HG03066 (cell line): Measurements from ENCODE around the gene APBA3.

Source experiments
- ATAC-seq: cut with Tn5 transposase; IDR thresholded peaks from one replicate; pipeline ENCODE4 v1.9.1; 2021; ENCODE audit warnings: low read depth; ENCODE audit not compliant: unreplicated experiment

APBA3 gene

GRCh38 chr19:3723110-3723488 lies 38.4 kb downstream of the APBA3 start:
- no peak for ATAC-seq

- ATAC-seq, result no peak
Observed at GRCh38 chr19:3722443-3723109, 38.9 kb downstream of the APBA3 start.

GRCh38 chr19:3721887-3722442 lies 39.5 kb downstream of the APBA3 start:
- ATAC-seq, result no peak

GRCh38 chr19:3721131-3721886 lies 40.2 kb downstream of the APBA3 start:
- no peak for ATAC-seq

GRCh38 chr19:3720349-3720917 lies 41.1 kb downstream of the APBA3 start:
- no peak for ATAC-seq

GRCh38 chr19:3719868-3720267 lies 41.6 kb downstream of the APBA3 start:
- no peak for ATAC-seq

GRCh38 chr19:3716147-3716668 lies 45.3 kb downstream of the APBA3 start:
- ATAC-seq, result no peak

- no peak for ATAC-seq
Observed at GRCh38 chr19:3712663-3713611, 48.6 kb downstream of the APBA3 start.

- ATAC-seq, result no peak
Observed at GRCh38 chr19:3710265-3710812, 51.2 kb downstream of the APBA3 start.

GRCh38 chr19:3708207-3708931 lies 53.1 kb downstream of the APBA3 start, which contains the start of gene TJP3:
TJP3 (plus strand) TSS chr19:3708384; CDS start chr19:3728433, 20,049 bp downstream.
- no peak for ATAC-seq

- no peak for ATAC-seq
Observed at GRCh38 chr19:3707868-3708206, 53.7 kb downstream of the APBA3 start.

- no peak for ATAC-seq
Observed at GRCh38 chr19:3701200-3701599, 60.3 kb downstream of the APBA3 start.
